HS-27A (cell line): ENCODE measurements around the gene MOB3A.
"Not testable (repeated sequence)": the region's sequence is repeated elsewhere in the genome, so short reads cannot be mapped to it uniquely, and the experiment has no call there.

Source experiments
- DNase-seq: peaks from one replicate; pipeline ENCODE4 v3.0.0-alpha.2; 2012; ENCODE audit warnings: low read depth, missing footprints

Gene MOB3A

GRCh38 chr19:2108251-2109016, 12.3 kb upstream of the MOB3A start:
- DNase-seq = no peak

GRCh38 chr19:2103045-2103707, 7.0 kb upstream of the MOB3A start:
- DNase-seq = no peak

GRCh38 chr19:2101417-2102335, 5.5 kb upstream of the MOB3A start:
- DNase-seq = no peak

- DNase-seq = no peak
Observed at GRCh38 chr19:2100719-2101061, 4.6 kb upstream of the MOB3A start.

- DNase-seq = no peak
Observed at GRCh38 chr19:2099937-2100718, 4.0 kb upstream of the MOB3A start.

GRCh38 chr19:2099054-2099501, 3.0 kb upstream of the MOB3A start:
- DNase-seq = no peak

GRCh38 chr19:2097886-2098327, 1.8 kb upstream of the MOB3A start:
- DNase-seq = no peak

- no peak for DNase-seq
Observed at GRCh38 chr19:2097203-2097885, 1.2 kb upstream of the MOB3A start.

- peak; percentile 77 for DNase-seq
Observed at GRCh38 chr19:2096480-2097202, 515 bp upstream of the MOB3A start, which contains the start of gene IZUMO4. TSS of gene IZUMO4 (plus strand) at chr19:2096915. CDS start at chr19:2096946, 31 bp downstream.

GRCh38 chr19:2091926-2092525, 4.1 kb downstream of the MOB3A start:
- not testable (repeated sequence) for DNase-seq

- no peak for DNase-seq
Observed at GRCh38 chr19:2089727-2090053, 6.4 kb downstream of the MOB3A start.

- DNase-seq = no peak
Observed at GRCh38 chr19:2089001-2089711, 7.0 kb downstream of the MOB3A start.

- DNase-seq = no peak
Observed at GRCh38 chr19:2087621-2088100, 8.5 kb downstream of the MOB3A start.

- not testable (repeated sequence) for DNase-seq
Observed at GRCh38 chr19:2086695-2087620, 9.2 kb downstream of the MOB3A start.

GRCh38 chr19:2084993-2085720, 11.0 kb downstream of the MOB3A start:
- no peak for DNase-seq

- no peak for DNase-seq
Observed at GRCh38 chr19:2083174-2083854, 12.8 kb downstream of the MOB3A start.
